Smooth muscle cell (in vitro differentiated cells): Measurements from ENCODE around the gene PON1. TPM values are rescaled to one million over a fixed set of nuclear protein-coding genes. Genes with fewer than 3 reads are reported as not detected.

Source experiments
- DNase-seq: peaks from one replicate; lab custom pipeline; 2025; ENCODE audit not compliant: unreplicated experiment; lab: John Stamatoyannopoulos, UW
- H2AFZ ChIP-seq: fragments of 200-600 bp; sonication (generic); 2 replicates; pipeline ENCODE4 v1.6.0; 2016; ENCODE audit warnings: antibody characterized with exemption, low read depth, mild to moderate bottlenecking
- H3F3A ChIP-seq: fragments of 200-600 bp; sonication (generic); 2 replicates; pipeline ENCODE4 v1.6.0; 2017; ENCODE audit warnings: antibody characterized with exemption, low read depth
- H3K27ac ChIP-seq: fragments of 200-600 bp; sonication (generic); 2 replicates; pipeline ENCODE4 v1.5.1; 2016; ENCODE audit warnings: low read depth, mild to moderate bottlenecking
- H3K27me3 ChIP-seq: fragments of 200-600 bp; sonication (generic); 2 replicates; pipeline ENCODE4 v1.6.1; 2016; ENCODE audit warnings: low read depth, mild to moderate bottlenecking
- H3K36me3 ChIP-seq: fragments of 200-600 bp; sonication (generic); 2 replicates; pipeline ENCODE4 v1.5.1; 2016; ENCODE audit warnings: low read depth
- H3K4me1 ChIP-seq: fragments of 200-600 bp; sonication (generic); 2 replicates; pipeline ENCODE4 v1.5.1; 2016; ENCODE audit warnings: low read depth
- H3K4me2 ChIP-seq: fragments of 200-600 bp; sonication (generic); 2 replicates; pipeline ENCODE4 v1.6.0; 2016; ENCODE audit warnings: mild to moderate bottlenecking
- H3K4me3 ChIP-seq: fragments of 200-600 bp; sonication (generic); 2 replicates; pipeline ENCODE4 v1.5.1; 2016; ENCODE audit warnings: mild to moderate bottlenecking
- H3K79me2 ChIP-seq: fragments of 200-600 bp; sonication (generic); 2 replicates; pipeline ENCODE4 v1.6.0; 2016; ENCODE audit warnings: low read depth, mild to moderate bottlenecking
- H3K9ac ChIP-seq: fragments of 200-600 bp; sonication (generic); 2 replicates; pipeline ENCODE4 v1.6.0; 2016; ENCODE audit warnings: low read depth
- H3K9me3 ChIP-seq: fragments of 200-600 bp; sonication (generic); replicated peaks from 2 replicates; pipeline ENCODE4 v1.5.1; 2016; ENCODE audit warnings: low read depth
- H4K20me1 ChIP-seq: fragments of 200-600 bp; sonication (generic); 2 replicates; pipeline ENCODE4 v1.6.0; 2016; ENCODE audit warnings: low read depth
- WGBS: methylation state at CpG from one replicate; pipeline ENCODE4 v1.1.7; 2016; ENCODE audit warnings: low lambda C conversion rate; 5-methylcytosine and 5-hydroxymethylcytosine counted together
- polyA plus RNA-seq: library from polyadenylated mRNA; unstranded; fragments of >200 nt; fragmentation: Nextera tagmentation; extraction: Ambion mirVana; gene quantifications from 2 replicates; pipeline ENCODE4 v1.2.1, GENCODE V29; 2016
- total RNA-seq: library from RNA; depleted of rRNA; stranded (reverse); fragments of >200 nt; gene quantifications from 2 replicates; pipeline ENCODE4 v1.2.3, GENCODE V29; 2014
- TF ChIP-seq, protein P1 (sequence below): fragments of 200-600 bp; sonication (generic); IDR thresholded peaks from 2 replicates; pipeline ENCODE4 v1.5.1; 2017; ENCODE audit warnings: borderline replicate concordance, mild to moderate bottlenecking, antibody characterized with exemption; ENCODE audit not compliant: insufficient read depth, poor library complexity, severe bottlenecking

PON1 gene
- total and polyA plus RNA-seq, 2 experiments from 2014 or later, result not detected

DNA sequence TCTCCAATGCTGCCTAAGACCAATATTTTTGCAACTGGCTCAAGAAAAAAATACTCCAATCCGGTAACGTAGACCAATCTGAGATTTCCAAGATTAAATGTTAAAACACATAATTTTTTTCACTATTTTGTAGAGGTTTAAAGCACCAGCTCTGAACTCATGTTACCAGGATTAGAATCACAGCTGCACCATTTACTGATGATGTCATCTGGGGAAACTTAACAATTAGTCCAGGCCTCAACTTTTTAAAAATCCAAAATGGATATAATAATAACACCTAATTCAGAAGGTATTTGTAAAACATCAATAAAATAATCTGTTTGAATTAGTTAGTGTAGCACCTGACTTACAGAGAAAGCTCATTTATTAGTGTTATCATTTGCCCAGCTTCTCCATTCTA lies 14.4 kb downstream of the PON1 start:
- TF ChIP-seq, protein P1, sequence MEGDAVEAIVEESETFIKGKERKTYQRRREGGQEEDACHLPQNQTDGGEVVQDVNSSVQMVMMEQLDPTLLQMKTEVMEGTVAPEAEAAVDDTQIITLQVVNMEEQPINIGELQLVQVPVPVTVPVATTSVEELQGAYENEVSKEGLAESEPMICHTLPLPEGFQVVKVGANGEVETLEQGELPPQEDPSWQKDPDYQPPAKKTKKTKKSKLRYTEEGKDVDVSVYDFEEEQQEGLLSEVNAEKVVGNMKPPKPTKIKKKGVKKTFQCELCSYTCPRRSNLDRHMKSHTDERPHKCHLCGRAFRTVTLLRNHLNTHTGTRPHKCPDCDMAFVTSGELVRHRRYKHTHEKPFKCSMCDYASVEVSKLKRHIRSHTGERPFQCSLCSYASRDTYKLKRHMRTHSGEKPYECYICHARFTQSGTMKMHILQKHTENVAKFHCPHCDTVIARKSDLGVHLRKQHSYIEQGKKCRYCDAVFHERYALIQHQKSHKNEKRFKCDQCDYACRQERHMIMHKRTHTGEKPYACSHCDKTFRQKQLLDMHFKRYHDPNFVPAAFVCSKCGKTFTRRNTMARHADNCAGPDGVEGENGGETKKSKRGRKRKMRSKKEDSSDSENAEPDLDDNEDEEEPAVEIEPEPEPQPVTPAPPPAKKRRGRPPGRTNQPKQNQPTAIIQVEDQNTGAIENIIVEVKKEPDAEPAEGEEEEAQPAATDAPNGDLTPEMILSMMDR, result no peak
- Histone ChIP-seq H3K27me3 (no peaks in the 10 kb centered on the region), H4K20me1 (no peaks in the 10 kb centered on the region), H3K9ac (no peak overlapping the region), H3K4me3 (no peak overlapping the region), H3K36me3 (no peaks in the 10 kb centered on the region), H3K9me3 (no peaks in the 10 kb centered on the region), H3F3A (no peaks in the 10 kb centered on the region), H3K4me2 (no peak overlapping the region), H2AFZ (no peak overlapping the region), H3K79me2 (no peaks in the 10 kb centered on the region), H3K27ac (no peak overlapping the region), H3K4me1 (no peaks in the 10 kb centered on the region)
- no peak for DNase-seq
- 88% methylated on average over 2 of the region's 2 CpGs for WGBS

DNA sequence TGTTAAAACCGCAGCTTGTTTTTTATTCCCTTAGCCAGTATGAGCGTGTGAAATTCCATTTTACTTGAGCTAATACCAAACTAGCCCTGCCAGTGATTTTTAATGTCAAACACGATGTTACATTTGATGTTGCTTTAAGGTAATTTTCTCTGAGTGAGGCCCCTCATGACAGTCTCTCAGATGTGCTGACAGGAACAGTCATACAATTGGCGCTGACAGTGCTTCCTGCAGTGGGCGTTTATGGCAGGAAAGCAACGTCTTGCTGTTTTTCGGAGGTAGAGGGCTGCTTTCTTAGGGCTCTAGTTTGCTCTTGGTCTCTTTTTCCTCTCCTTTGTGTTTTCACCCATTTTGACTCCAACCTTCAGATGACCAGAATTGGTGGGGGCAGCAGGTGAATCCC lies 19.3 kb downstream of the PON1 start:
- no peak overlapping the region for H3K4me3 ChIP-seq
- 62% methylated on average over 7 of the region's 7 CpGs for WGBS
- TF ChIP-seq, protein P1, result no peak

DNA sequence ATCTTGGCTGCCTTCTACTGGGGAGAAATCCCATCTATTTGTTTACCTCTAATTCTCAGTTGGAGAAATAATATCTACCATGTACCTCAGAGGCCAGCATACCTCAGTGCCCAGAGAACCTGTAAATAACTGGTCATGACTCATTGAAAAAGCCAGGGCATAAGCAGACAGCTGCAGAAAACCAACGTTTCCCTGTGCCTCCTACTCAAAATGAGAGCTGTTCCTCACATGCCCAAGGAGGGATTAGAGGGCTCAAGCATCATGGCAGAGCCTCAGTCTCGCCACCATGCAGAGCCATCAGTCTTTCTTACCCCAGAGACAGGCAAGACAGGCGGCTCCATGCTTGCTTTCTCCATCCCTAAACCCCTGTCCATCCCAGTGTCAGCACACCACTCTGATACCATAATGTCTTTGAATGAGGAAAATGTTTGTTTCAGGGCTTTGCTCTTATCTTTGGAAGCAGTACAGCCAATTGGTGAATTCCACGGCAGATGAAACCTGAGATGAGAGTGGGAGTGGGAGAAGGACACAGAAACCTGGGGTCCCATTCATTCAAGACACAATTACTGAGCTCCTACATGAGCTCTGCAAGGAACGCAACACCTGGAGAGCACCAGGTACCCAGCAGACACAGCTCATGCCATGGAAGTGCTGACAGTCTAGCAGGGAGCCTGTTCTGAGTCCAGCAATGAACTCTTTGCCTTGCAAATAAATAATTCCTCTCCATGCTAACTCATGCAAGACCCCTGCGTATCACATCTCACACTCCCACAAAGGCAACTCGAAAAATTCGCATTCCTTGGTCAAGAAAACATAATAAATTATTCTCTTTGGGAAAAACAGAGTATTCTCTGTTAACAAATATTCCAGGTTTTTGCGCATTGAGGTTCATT lies 21.1 kb downstream of the PON1 start:
- H3K4me2 ChIP-seq, result no peak overlapping the region
- H3K9ac ChIP-seq, result no peak overlapping the region
- H3K4me3 ChIP-seq, result no peak overlapping the region
- TF ChIP-seq, protein P1, result no peak
- H3K27ac ChIP-seq, result no peak overlapping the region
- H4K20me1 ChIP-seq, result no peaks in the 10 kb centered on the region
- H3K4me1 ChIP-seq, result no peaks in the 10 kb centered on the region
- no peak overlapping the region for H2AFZ ChIP-seq
- no peaks in the 10 kb centered on the region for H3K36me3 ChIP-seq
- DNase-seq, result no peak
- H3K9me3 ChIP-seq, result no peaks in the 10 kb centered on the region
- no peaks in the 10 kb centered on the region for H3K27me3 ChIP-seq
- WGBS, result 81% methylated on average over 9 of the region's 9 CpGs
- no peaks in the 10 kb centered on the region for H3F3A ChIP-seq
- no peaks in the 10 kb centered on the region for H3K79me2 ChIP-seq

More for the DNA sequence above, 19.3 kb downstream of the PON1 start:
- no peak overlapping the region for H3K4me2 ChIP-seq
- H3K27me3 ChIP-seq, result no peaks in the 10 kb centered on the region
- no peak overlapping the region for H3K27ac ChIP-seq
- no peaks in the 10 kb centered on the region for H4K20me1 ChIP-seq
- H3F3A ChIP-seq, result no peaks in the 10 kb centered on the region
- DNase-seq, result no peak
- H3K79me2 ChIP-seq, result no peaks in the 10 kb centered on the region
- H3K4me1 ChIP-seq, result no peaks in the 10 kb centered on the region
- H3K36me3 ChIP-seq, result no peaks in the 10 kb centered on the region
- H3K9me3 ChIP-seq, result no peaks in the 10 kb centered on the region
- no peak overlapping the region for H3K9ac ChIP-seq
- no peak overlapping the region for H2AFZ ChIP-seq
